SK-N-SH (cell line): Measurements from ENCODE around the gene BCR.

Experiments
- EP300 ChIP-seq, 2 experiments: IDR thresholded peaks; 2 replicates each; pipeline versions ENCODE4 v1.4.0 to v1.6.1; 2012; ENCODE audit warnings: borderline replicate concordance in 1 of 2, low read depth in 1 of 2, low read length in 1 of 2
- EZH2phosphoT487 ChIP-seq: fragments of 200-600 bp; sonication (generic); IDR thresholded peaks from 2 replicates; pipeline ENCODE4 v1.6.1; 2017; ENCODE audit warnings: low read depth, mixed run types, mild to moderate bottlenecking, antibody characterized with exemption, moderate library complexity, borderline replicate concordance
- FOXJ3 ChIP-seq: sonication (generic); formaldehyde crosslinking; IDR thresholded peaks from 2 replicates; pipeline ENCODE4 v1.5.1; 2020; ENCODE audit warnings: mild to moderate bottlenecking, missing genetic modification reagents
- MEF2A ChIP-seq: IDR thresholded peaks from 2 replicates; pipeline ENCODE4 v1.4.0; 2012; ENCODE audit warnings: low read depth, borderline replicate concordance
- MXI1 ChIP-seq: IDR thresholded peaks from 2 replicates; pipeline ENCODE4 v1.6.1; 2012; ENCODE audit warnings: mild to moderate bottlenecking, low read depth, low read length, improper control_type of control experiment
- NRF1 ChIP-seq: IDR thresholded peaks from 2 replicates; pipeline ENCODE4 v1.6.1; 2012; ENCODE audit warnings: low read depth, mild to moderate bottlenecking, low read length
- POLR2AphosphoS5 ChIP-seq: IDR thresholded peaks from 2 replicates; pipeline ENCODE4 v1.6.1; 2012; ENCODE audit warnings: low read depth, low read length
- SMC3 ChIP-seq: IDR thresholded peaks from 2 replicates; pipeline ENCODE4 v1.6.1; 2012; ENCODE audit warnings: low read depth, low read length, improper control_type of control experiment
- TAF1 ChIP-seq: IDR thresholded peaks from 2 replicates; pipeline ENCODE4 v1.6.1; 2012; ENCODE audit warnings: low read depth, mild to moderate bottlenecking, low read length, moderate library complexity, borderline replicate concordance
- TF ChIP-seq, protein P1 (sequence below): fragments of 200-600 bp; sonication (generic); IDR thresholded peaks from 2 replicates; pipeline ENCODE4 v1.6.1; 2017; ENCODE audit warnings: antibody characterized with exemption, mild to moderate bottlenecking, moderate library complexity
- TF ChIP-seq, protein P2 (sequence below): fragments of 150-350 bp; IDR thresholded peaks from 2 replicates; pipeline ENCODE4 v1.6.1; 2017; ENCODE audit warnings: antibody characterized with exemption, low read length, low read depth, borderline replicate concordance
- TF ChIP-seq, protein P3 (sequence below): IDR thresholded peaks from 2 replicates; pipeline ENCODE4; 2012
- TF ChIP-seq, protein P4 (sequence below): IDR thresholded peaks from 2 replicates; pipeline ENCODE4 v1.6.1; 2012; ENCODE audit warnings: mild to moderate bottlenecking, low read depth, low read length, moderate library complexity

DNA sequence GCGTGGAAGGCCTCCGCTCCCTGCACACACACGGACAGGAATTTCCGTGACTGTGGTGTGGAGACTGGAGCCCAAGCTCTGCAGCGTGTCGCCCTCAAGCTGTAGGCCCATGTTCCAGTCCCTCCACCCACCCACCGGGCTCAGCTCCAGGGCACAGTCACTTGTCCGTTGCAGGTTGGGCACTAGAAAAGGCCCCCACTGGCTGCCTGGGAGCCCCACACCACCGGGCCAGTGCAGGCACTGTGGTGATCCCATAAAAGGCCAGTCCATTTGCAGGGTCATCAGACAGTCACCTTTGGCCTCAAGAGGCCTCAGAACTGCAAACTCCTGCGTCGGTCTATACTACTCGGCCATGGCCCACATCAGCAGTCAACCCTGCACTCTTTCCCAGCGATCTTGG is 18.7 kb upstream of the BCR start:
- TF ChIP-seq POLR2AphosphoS5 (no peak), TAF1 (no peak), MXI1 (no peak), EP300 (IDR thresholded peaks at IDR 0.05; ENCODE audit: borderline replicate concordance in 1 of 2, low read depth in 1 of 2, low read length in 1 of 2) (no peak), EZH2phosphoT487 (no peak), FOXJ3 (no peak), MEF2A (no peak), SMC3 (no peak), NRF1 (no peak)
- TF ChIP-seq, protein P1, sequence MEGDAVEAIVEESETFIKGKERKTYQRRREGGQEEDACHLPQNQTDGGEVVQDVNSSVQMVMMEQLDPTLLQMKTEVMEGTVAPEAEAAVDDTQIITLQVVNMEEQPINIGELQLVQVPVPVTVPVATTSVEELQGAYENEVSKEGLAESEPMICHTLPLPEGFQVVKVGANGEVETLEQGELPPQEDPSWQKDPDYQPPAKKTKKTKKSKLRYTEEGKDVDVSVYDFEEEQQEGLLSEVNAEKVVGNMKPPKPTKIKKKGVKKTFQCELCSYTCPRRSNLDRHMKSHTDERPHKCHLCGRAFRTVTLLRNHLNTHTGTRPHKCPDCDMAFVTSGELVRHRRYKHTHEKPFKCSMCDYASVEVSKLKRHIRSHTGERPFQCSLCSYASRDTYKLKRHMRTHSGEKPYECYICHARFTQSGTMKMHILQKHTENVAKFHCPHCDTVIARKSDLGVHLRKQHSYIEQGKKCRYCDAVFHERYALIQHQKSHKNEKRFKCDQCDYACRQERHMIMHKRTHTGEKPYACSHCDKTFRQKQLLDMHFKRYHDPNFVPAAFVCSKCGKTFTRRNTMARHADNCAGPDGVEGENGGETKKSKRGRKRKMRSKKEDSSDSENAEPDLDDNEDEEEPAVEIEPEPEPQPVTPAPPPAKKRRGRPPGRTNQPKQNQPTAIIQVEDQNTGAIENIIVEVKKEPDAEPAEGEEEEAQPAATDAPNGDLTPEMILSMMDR = no peak
- TF ChIP-seq, protein P2, sequence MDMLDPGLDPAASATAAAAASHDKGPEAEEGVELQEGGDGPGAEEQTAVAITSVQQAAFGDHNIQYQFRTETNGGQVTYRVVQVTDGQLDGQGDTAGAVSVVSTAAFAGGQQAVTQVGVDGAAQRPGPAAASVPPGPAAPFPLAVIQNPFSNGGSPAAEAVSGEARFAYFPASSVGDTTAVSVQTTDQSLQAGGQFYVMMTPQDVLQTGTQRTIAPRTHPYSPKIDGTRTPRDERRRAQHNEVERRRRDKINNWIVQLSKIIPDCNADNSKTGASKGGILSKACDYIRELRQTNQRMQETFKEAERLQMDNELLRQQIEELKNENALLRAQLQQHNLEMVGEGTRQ = no peak
- TF ChIP-seq, protein P3, sequence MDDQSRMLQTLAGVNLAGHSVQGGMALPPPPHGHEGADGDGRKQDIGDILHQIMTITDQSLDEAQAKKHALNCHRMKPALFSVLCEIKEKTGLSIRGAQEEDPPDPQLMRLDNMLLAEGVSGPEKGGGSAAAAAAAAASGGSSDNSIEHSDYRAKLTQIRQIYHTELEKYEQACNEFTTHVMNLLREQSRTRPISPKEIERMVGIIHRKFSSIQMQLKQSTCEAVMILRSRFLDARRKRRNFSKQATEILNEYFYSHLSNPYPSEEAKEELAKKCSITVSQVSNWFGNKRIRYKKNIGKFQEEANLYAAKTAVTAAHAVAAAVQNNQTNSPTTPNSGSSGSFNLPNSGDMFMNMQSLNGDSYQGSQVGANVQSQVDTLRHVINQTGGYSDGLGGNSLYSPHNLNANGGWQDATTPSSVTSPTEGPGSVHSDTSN = no peak
- TF ChIP-seq, protein P4, sequence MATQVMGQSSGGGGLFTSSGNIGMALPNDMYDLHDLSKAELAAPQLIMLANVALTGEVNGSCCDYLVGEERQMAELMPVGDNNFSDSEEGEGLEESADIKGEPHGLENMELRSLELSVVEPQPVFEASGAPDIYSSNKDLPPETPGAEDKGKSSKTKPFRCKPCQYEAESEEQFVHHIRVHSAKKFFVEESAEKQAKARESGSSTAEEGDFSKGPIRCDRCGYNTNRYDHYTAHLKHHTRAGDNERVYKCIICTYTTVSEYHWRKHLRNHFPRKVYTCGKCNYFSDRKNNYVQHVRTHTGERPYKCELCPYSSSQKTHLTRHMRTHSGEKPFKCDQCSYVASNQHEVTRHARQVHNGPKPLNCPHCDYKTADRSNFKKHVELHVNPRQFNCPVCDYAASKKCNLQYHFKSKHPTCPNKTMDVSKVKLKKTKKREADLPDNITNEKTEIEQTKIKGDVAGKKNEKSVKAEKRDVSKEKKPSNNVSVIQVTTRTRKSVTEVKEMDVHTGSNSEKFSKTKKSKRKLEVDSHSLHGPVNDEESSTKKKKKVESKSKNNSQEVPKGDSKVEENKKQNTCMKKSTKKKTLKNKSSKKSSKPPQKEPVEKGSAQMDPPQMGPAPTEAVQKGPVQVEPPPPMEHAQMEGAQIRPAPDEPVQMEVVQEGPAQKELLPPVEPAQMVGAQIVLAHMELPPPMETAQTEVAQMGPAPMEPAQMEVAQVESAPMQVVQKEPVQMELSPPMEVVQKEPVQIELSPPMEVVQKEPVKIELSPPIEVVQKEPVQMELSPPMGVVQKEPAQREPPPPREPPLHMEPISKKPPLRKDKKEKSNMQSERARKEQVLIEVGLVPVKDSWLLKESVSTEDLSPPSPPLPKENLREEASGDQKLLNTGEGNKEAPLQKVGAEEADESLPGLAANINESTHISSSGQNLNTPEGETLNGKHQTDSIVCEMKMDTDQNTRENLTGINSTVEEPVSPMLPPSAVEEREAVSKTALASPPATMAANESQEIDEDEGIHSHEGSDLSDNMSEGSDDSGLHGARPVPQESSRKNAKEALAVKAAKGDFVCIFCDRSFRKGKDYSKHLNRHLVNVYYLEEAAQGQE = no peak
